ENCODE data around the gene LONRF3.
A peak's percentile ranks its signal among the peaks of the same experiment; 100 is the strongest.

The LONRF3 gene
- 33.2 reads per million, percentile 59 among the genes with 10 or more reads in this experiment for total RNA-seq

GRCh38 chrX:118974088-118974907, at the start of gene LONRF3:
Gene LONRF3, plus strand, starts transcription at chrX:118974618. Its CDS starts 163 bp downstream, at chrX:118974781.
- peak; percentile 52 for DNase-seq

GRCh38 chrX:118928151-118928550, 46.3 kb upstream of the LONRF3 start:
- no peak for DNase-seq

GRCh38 chrX:118935352-118935751, 39.1 kb upstream of the LONRF3 start:
- DNase-seq: no peak

GRCh38 chrX:118941147-118941546, 33.3 kb upstream of the LONRF3 start:
- DNase-seq: no peak

GRCh38 chrX:118943102-118943501, 31.3 kb upstream of the LONRF3 start:
- no peak for DNase-seq

GRCh38 chrX:118945921-118946320, 28.5 kb upstream of the LONRF3 start:
- no peak for DNase-seq

GRCh38 chrX:118948270-118948669, 26.1 kb upstream of the LONRF3 start:
- DNase-seq: no peak

- no peak for DNase-seq
These were observed 12.4 kb upstream of the LONRF3 start for GRCh38 chrX:118961866-118962560.

- no peak for DNase-seq
These were observed 11.3 kb upstream of the LONRF3 start for GRCh38 chrX:118963159-118963558.

GRCh38 chrX:118964252-118964651, 10.2 kb upstream of the LONRF3 start:
- DNase-seq: no peak

- no peak for DNase-seq
These were observed 9.0 kb upstream of the LONRF3 start for GRCh38 chrX:118965395-118965794.

- DNase-seq: no peak
These were observed 6.4 kb upstream of the LONRF3 start for GRCh38 chrX:118968031-118968430.

- no peak for DNase-seq
These were observed 2.9 kb upstream of the LONRF3 start for GRCh38 chrX:118971552-118971951.

- no peak for DNase-seq
These were observed 880 bp upstream of the LONRF3 start for GRCh38 chrX:118973389-118974087.

- DNase-seq: peak; percentile 41
These were observed 672 bp downstream of the LONRF3 start for GRCh38 chrX:118974908-118975671.

GRCh38 chrX:118975831-118976598, 1.6 kb downstream of the LONRF3 start:
- DNase-seq: peak; percentile 47

GRCh38 chrX:118976599-118977340, 2.4 kb downstream of the LONRF3 start:
- DNase-seq: no peak

- DNase-seq: no peak
These were observed 3.0 kb downstream of the LONRF3 start for GRCh38 chrX:118977424-118977823.

- no peak for DNase-seq
These were observed 4.0 kb downstream of the LONRF3 start for GRCh38 chrX:118978451-118978850.

GRCh38 chrX:118980761-118981160, 6.3 kb downstream of the LONRF3 start:
- DNase-seq: no peak

GRCh38 chrX:118983513-118983912, 9.1 kb downstream of the LONRF3 start:
- no peak for DNase-seq

All from effector CD4-positive, alpha-beta T cell (primary cell).